NCI-H2196 (cell line): ENCODE data around the gene CASP8.

Experiments used
- DNase-seq: peaks from one replicate; lab custom pipeline; 2025; ENCODE audit not compliant: unreplicated experiment; lab: John Stamatoyannopoulos, UW

Gene CASP8

DNA sequence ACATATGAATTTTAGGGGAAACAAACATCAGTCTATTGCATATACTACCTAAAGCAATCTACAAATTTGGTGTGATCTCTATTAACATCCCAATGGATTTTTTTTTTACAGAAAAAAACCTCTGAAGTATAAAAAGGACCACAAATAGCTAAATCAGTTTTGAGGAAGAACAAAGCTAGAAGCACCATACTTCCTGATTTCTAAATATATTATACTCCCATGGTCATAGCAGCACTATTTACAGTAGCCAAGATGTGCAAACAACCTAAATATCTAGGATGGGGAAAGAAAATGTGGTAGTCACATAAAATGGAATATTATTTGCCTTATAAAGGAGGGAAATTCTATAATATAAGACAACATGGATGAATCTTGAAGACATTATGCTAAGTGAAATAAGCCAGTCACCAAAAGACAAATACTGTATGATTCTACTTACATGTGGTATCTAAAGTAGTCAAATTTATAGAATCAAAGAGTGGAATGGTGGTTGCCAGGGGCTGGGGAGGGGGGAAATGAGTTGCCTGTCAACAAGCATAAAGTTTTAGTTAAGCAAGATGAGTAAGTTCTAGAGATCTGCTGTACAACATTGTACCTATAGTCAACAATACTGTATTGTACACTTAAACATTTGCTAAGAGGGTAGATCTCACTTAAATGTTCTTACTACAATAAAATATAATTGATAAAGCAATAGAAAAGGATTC, 17.6 kb upstream of the CASP8 start:
- no peak for DNase-seq

DNA sequence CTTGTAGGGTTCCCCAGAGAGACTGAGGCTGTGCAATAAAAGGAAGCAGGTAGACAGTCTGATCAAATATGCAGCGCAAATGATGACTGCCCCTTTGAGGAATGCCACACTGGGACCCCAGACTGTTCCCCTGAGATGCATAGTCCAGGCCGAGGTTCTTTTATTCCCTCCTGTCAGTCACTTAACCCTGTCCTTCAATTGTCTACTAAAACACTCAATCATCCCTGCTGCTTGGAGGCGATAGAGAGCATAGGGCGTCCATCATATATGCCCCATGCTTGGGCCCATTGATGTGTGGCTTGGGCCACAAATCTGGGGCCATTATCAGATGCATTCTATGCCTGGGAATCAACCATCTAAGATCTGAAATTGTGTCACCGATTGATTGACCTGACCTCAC, 15.5 kb upstream of the CASP8 start:
- DNase-seq, result no peak

DNA sequence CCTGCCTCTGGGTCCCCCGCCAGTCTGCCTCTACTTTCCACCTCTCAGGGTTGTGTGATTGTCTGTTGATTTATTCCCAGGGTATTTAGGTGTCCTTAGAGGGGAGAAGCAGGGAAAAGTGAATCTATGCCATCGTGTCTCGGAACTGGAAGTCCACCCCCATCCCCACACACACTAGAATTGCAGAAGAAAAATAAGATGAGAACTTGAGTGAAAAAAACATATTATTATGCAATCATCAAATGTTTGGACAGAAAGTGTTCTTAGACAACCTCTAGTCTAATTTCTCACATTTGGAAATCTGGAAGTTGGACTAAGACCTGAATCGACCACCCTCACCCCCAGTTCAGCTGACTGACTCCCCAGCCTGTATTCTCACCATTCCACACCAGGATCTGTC, 14.1 kb upstream of the CASP8 start:
- DNase-seq, result no peak

DNA sequence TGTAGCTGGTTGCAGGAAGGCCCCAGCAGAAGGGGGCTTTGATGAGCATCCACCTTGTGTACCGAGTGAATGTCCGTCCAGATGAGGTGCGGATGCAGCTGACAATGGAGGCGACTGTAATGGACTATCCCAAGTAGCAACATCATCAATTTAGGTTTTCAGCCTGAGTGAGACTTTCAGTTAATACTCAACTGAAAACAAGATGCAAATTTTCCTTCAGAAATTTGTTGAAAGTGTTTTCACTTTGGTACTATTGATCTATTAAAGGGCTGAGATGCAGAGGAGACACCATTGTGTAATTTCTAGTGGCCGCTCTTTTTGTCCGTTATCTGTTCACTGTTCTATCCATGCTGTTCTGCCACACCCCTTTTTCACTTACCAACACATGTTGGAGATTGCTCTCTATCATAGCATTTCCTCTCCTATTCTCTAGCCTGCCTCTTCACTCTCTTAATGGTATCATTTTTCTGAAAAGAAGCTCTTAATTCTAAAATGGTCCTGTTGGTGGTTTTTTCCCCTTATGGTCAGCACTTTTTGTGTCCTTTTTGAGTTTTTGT, 12.0 kb upstream of the CASP8 start:
- no peak for DNase-seq

DNA sequence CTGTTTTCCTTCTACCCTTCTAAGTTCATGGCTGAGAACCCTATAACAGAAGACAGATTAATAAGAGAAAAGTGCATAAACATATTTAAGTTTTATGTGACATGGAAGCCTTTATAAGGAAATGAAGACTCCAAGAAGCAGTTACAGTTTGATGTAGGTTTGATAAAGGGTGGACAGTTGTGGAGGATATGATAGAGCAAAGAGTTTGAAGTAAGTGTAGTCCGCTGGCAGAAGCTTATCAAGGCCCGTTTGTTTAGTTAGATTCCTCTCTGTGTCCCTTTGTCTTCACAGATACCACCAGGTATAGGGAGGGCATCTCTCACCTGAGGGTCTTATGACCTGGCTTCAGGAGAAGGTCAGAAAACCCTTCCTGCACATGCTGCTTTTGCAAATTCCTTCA, 10.4 kb upstream of the CASP8 start:
- DNase-seq, result no peak

DNA sequence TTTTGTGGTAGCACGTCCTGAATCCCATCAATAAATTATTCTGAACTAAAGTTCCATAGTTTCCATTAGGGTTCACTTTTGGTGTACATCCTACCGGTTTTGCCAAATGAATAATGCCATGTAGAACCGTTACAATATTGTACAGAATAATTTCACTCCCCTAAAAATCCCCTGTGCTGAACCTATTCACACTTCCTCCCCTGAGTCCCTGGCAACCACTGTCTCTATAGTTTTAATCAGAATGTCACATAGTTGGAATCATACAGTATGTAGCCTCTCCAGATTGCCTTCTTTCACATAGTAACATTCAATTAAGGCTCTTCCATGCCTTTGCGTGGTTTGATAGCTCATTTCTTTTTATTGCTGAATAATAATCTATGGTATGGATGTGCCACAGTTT, 9.6 kb upstream of the CASP8 start:
- no peak for DNase-seq

DNA sequence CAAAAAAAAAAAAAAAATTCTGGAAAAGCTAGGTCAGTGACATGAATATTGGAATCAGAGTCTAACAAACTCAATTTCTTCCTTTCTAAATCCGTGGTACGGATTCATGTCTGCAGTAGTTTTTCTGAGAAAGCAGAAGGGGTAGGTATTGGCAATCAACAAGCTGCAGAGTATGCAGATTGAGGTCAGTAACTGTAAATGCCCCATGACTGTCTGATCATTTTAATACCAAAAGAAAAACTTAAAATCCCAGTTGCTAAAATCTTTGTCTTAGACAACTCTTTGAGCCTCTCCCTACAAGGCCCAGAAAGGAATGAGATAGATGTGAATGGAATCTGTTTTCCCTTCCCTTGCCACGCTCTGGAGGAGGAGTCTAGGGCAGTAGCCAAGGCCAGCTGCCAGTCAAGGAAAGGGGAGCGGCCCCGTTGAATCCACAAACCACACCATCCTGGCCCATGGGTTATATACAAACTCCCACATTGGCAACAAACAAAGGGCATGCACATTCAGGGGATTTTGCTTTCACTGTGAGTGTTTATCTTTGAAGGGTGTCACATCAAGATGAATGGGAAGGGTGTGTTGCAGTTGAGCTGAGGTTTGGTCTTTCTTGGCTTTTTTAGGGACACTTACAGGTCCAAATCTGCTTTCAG, 6.1 kb upstream of the CASP8 start:
- no peak for DNase-seq

DNA sequence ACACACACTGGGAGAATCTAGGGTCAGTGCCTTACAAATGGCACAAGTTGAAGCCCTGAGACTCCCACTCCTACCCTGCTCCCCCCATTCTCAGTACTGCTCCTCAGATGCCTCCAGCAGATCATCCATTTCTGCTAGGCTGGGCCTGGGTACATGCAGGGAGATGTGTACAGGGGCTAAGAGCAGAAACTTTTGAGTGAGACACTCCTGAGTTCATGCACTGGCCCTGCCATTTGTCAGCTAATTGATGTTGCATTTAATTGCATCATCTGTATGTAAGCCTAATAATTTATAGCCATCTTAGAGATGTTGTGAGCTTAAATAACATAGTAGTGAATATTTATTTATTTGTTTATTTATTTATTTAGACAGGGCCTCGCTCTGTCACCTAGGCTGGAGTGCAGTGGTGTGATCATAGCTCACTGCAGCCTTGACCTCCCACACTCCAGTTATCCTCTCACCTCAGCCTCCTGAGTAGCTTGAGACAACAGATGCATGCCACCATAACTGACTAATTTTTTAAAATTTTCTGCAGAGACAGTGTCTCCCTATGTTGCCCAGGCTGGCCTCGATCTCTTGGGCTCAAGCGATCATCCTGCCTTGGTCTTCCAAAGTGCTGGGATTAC, 4.8 kb upstream of the CASP8 start:
- DNase-seq, result no peak

DNA sequence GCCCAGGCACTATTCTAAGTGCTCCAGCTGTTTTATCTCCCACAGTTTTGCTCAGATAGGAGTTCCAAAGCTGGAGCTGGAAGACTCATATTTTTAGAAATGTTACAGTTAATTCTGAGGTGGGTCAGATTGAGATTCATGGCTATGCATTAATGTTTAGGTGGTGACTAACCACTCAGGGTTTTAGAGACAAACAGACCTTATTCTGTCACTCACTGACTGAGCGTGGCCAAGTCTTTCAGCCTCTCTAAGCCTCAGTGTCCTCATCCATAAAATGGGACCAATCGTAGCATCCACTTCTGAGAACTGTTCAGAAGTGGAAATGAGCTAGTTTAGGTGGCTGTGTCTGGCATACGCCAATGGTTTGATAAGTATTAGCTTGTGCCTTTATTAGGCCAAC, 4.3 kb upstream of the CASP8 start:
- no peak for DNase-seq

DNA sequence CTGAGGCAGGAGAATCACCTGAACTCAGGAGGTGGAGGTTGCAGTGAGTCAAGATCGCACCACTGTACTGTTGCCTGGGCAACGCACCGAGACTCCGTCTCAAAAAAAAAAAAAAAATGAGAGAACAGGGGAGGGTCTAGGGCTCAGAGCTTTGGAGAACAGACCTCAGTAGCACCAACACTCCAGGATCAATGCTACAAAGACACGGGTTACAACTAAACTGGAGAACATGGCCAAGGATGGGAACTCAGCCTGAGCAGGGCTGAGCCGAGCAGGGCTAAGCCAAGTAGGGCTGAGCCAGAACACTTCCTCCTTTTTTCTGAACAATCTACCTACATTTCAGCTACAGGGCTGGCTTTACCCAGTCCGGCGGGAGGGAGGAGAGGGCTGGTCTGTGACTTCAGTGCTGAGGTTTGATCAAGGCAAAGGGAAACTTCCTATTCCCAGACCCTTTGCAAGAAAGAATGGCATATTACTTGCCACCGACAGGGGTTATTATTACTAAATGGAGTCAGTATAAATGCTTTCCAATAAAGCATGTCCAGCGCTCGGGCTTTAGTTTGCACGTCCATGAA, 2.9 kb upstream of the CASP8 start:
- DNase-seq, result no peak

DNA sequence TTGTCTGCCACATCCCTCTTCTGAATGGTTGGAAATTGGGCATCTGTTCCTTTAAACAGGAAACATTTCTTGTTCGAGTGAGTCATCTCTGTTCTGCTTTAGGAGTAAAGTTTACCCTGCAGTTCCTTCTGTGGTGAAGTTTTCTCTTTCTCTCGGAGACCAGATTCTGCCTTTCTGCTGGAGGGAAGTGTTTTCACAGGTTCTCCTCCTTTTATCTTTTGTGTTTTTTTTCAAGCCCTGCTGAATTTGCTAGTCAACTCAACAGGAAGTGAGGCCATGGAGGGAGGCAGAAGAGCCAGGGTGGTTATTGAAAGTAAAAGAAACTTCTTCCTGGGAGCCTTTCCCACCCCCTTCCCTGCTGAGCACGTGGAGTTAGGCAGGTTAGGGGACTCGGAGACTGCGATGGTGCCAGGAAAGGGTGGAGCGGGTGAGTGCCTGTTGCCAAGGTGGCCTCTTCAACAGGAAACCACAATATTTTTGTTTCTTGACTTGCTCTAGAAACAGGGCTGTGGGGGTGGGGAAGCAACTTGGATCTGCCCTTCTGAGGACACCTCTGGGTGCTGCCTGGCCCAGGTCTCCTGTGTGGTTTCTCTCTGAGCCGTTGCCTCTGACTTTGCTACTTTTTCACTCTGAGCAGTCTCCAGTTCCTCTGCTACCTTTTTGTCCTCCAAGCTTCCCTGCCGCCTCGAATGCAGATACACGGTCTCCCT, 2.2 kb upstream of the CASP8 start:
- DNase-seq, result peak; percentile 76

DNA sequence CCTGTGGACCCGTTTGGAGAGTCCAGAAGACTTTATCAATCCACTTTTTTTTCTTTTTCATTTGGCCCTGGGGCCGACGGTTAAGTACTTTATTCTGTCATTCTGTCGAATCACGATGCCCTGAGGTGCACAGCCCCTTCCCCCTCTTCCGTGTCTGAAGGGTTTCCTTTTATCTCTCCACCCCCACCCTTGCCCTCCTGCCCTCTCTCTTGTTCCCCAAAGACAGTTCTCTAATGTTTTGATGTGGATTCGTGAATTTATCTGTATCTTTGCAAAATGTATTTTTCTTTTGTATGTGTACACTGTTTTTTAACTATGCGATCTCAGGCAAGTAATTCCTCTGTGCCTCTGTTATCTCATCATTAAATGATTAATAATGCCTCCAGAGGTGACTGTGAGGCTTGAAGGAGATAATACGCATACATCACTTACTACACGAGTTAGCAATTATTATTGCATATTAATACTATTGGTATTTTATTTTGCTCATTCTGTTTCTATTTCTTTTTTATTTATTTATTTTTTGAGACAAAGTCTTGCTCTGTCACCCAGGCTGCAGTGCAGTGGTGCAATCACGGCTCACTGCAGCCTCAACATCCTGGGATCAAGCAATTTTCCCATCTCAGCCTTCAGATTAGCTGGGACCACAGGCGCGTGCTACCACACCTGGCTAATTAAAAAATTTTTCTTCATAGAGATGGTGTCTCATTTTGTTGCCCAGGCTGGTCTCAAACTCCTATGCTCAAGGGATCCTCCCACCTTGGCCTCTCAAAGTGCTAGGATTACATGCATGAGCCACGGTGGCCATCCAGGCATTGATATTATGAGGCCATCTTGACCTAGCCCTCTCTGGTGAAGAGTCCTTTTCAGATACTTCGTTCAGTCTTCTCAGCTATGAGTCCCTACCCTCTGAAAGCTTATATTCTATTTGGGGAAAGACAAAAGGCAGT, 1.4 kb upstream of the CASP8 start:
- no peak for DNase-seq

DNA sequence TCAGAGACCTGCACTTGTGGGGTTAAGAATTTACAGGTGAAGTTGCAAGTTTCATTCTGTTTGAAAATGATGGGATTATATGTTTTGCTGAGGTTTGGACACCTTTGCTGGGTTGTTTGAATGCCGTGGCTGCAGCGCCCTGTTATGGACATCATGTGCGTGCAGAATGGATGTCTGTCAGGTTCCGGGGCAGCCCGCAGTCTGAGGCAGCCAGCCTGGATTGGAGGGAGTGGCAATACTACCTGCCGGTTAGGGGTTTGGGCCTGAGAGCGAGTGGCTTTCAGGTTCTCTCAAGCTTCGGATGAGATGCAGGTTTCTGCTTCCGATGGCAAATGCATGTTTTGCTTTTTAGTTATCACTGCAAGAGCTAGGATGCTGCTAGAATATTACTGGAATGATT, 1.1 kb downstream of the CASP8 start:
- no peak for DNase-seq

DNA sequence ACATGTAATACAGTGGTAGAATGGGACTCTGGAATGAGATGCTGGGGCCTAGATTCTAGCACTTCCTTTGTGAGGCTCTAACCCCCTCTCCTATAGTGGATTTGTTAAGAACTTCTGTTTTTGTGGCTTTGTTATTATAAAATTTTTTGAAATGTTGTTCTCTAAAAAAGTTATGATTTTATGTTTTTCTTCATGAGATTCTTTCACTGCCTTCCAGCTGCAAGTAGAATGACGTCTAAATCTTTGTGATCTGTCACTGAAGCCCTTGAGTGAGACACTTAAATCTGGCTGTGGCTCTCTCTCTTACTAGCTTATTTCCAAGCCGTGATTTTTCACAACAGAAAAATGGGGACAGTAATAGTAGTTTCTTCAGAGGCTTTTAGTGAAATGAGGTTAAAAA, 1.6 kb downstream of the CASP8 start:
- no peak for DNase-seq

DNA sequence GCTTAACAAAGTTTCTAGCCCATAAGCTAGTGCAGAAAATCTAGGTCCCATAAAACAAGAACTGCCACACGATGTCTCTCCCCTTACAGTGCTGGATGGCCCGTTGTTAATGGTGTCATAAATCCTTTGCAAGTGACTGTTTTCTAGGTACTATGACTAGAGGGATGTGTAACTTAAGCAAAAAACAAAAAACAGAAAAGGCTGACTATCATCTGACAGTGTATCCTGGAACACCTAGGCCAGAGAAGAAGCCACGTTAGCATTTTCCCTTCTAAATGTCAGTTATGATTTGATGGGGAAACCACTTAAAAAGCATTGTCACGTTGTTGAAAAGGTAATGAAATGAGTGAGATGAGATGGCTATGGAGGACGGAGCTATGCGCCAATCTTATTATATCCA, 2.4 kb downstream of the CASP8 start:
- no peak for DNase-seq

DNA sequence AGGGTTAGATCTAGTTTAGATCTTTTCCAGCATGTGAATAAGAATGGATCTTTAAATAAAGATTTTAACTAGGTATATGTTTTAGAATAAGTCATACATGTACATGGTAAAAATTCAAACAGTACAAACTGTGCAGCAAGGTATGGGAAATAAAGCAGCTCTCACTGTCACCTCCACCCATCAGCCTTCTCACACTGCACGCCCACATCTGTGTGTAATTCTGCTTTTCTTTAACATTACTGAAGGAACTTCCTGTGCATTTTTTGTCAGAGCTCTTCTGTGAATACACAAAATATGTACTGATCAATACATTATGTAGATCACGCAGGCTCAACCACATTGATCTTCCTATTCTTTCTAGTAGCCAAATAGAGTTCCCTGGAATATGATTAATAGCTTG, 3.4 kb downstream of the CASP8 start:
- no peak for DNase-seq

DNA sequence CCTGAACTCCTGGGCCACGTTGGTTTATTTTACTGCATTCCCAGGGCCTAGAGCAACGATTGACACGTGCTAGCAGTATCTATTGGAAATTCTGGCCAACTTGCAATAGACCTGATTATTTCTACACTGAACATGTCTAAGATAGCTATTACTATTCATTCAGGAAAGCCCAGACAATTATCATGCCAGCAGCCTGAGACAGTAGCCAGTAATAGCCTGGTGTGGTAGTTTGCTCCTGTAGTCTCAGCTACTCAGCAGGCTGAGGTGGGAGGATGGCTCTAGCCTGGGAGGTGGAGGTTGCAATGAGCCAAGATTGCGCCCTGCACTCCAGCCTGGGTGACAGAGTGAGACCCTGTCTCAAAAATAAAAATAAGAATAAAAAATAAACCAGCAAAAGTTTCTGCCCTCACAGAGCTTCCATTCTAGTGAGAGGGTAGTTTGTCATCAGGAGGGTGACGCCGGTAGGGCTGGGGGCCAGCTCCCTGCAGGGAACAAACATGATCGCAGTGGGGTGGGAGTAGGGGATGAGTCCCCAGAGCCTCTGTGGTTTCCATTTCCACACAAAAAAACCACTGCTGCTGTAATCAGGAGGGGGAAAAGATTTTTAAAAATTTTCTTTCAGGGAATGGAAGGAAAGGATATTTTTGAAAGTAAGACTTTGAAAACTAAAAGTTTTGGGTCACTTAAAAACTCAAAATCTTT, 4.3 kb downstream of the CASP8 start:
- DNase-seq, result no peak

DNA sequence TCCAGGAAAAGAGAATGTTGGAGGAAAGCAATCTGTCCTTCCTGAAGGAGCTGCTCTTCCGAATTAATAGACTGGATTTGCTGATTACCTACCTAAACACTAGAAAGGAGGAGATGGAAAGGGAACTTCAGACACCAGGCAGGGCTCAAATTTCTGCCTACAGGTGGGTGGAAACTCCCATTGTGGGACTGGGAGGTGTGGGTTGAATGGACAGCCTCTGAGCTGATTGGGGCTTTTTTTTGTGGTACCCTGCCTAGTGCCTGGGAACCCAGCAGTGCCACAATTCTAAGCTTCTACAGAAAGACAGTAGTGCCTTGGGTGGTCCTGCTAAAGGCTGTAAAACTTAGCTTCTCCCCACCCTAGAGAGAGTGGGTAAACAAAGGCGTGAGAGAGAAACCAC, 6.3 kb downstream of the CASP8 start:
- DNase-seq, result no peak

DNA sequence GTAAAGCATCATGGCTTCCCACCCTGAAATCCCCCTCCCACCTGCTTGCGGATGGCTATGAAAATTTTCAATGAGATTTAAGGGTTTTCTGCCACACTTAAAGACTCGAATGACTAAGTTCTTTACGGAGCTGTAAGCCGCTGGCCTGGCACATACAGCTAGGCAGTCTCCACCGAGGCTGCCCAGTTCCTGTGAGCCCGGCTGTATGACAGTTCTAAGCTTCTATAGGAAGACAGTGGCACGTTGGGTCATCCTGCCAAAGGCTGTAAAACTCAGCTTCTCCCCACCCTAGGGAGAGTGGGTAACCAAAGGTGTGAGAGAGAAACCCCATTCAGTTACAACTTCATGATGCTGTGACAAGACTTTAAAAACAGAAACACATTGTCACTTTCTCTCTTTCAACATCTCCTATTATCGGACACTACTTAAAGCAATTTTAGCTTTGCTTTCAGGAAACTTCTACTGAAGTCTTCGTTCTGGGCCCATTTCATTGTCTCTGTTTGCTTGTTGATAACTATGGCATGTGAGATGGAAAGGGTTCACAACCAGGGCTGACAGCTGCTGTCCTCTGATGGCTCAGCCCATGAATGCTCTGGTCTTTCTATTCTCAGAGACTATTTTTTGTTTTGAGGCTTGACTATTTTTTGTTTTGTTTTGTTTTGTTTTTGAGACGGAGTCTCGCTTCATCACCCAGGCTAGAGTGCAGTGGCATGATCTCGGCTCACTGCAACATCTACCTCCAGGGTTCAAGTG, 7.1 kb downstream of the CASP8 start:
- DNase-seq, result no peak
